Erythroblast (primary cell): ENCODE data around the gene ZC3H7B.

Experiments used
- DNase-seq, 2 experiments: peaks; one replicate each; lab custom pipeline; 2025; lab: John Stamatoyannopoulos, UW
- GATA1 ChIP-seq: IDR thresholded peaks from 2 replicates; pipeline ENCODE4 v1.6.1; 2011; ENCODE audit warnings: low read depth, mild to moderate bottlenecking, control low read depth, low read length, moderate library complexity
- POLR2A ChIP-seq: IDR thresholded peaks from 2 replicates; pipeline ENCODE4 v1.6.1; 2011; ENCODE audit warnings: mild to moderate bottlenecking, low read length

ZC3H7B gene

DNA sequence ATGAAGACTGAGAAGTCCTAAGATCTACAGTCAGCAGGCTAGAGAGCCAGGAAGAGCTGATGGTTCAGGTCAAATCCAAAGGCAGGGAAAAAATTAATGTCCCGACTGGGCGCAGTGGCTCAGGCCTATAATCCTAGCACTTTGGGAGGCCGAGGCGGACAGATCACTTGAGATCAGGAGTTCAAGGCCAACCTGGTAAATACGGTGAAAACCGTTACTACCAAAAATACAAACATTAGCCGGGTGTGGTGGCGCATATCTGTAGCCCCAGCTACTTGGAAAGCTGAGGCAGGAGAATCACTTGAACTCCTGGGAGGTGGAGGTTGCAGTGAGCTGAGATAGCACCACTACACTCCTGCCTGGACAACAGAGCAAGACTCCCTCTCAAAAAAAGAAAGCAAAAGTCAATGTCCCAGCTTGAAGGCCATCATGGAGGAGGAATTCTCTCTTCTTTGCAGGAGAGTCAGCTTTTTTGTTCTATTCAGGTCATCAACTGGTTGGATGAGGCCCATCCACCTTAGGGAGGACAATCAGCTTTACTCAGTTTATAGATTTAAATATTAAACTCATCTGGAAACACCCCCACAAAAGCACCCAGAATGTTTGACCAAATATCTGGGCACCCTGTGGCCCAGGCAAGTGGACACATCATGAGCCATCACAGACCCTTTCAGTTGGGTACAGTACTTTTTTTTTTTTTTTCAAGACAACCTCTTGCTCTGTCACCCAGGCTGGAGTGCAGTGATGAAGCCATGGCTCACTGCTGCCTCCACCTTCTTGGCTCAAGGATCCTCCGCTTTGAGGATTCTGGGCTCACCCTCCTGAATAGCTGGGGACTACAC, 4.3 kb upstream of the ZC3H7B start:
- no peak for DNase-seq
- no peak for TF ChIP-seq POLR2A
- TF ChIP-seq GATA1 = no peak

DNA sequence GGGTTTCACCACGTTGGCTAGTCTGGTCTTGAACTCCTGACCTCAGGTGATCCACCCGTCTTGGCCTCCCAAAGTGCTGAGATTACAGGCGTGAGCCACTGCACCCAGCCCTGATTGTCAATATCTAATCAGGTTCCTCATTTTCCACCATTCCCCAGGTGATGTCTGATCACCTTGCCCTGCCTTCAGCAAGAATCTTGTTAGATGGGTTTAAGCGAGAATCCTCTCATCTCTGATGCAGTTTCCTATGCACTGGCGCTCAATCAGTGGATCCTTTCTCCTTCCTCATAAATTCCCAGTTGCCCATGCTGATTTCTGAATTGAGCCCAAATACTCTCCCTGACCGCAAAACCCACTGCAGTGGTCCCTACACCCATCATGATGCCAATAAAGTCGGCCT, 664 bp upstream of the ZC3H7B start:
- no peak for DNase-seq
- TF ChIP-seq POLR2A (no peak), GATA1 (no peak)

DNA sequence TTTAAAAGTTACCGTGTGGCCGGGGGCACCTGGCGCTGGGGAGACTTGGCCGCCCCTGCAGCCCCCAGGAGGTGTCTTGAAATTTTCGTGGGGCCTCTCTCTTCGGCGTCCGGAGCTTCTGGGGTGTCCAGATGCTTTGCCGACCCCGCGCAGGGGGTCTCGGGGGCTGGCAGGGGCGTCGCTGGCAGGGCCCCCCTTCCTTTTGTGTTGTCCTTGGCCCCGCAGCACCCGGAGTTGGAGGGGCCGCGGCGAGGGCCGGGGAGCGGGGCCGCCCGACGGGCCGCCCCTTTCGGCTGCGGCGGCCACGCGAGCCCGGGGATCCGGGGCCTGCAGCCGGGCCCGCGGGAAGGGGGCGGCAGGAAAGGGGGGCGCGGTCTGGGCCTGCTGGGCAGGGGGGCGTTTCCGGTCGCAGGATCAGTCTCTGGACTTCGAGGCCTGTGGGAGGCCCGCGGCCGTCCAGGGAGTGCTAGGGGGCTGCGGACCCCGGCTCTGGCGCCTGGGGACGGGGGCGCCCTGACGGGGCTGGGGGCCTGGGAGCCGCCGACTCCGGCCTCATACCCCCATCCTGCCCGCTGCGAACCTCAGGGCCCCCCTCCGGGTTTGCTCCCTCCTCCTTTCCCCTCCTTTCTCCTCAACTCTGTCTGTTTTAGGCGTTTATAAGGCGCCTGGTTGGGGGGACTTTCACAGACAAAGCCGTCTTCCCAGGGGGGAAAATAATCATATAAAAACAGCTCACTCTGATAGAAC, 869 bp downstream of the ZC3H7B start:
- TF ChIP-seq POLR2A (no peak), GATA1 (no peak)
- DNase-seq = peak; percentile 45 to 66

DNA sequence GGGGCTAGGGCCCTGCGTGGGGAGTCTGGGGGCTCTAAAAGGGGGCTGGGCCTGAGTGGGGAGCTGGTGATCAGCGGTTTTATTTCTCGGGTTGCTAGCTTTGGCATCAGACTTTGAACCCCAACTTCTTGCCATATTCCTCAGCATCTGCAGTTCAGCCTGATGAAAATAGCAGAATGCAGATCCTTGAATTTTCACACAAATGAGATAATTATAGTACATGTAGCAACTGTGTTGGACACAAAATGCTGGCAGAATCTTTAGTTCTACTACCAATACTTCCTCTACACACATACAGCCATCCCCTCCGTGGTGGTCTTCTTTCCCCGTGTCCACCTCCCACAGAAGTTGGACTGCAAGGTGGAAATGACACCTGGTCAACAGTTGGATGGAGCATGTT, 1.5 kb downstream of the ZC3H7B start:
- DNase-seq = peak in 1 of 2 experiments; percentile 58
- no peak for TF ChIP-seq POLR2A
- no peak for TF ChIP-seq GATA1

DNA sequence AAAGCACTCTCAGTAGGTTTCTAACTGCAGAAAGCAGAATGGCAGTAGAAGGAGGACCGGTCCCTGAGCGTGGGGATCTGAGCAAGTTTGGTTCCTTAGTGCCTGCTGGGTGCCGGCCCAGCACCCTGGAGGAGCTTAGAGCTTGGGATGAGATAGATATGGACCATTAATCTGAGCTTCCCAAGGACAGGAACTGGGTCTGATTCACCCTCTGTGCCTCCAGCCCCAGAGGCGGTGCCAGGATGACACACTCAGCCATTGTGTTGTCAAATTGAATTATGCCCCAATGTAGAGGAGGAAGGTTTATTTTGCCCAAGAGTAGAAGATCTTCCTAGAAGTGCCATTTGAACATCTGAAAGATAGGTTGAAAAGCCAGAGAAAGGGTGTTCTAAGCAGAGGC, 4.3 kb downstream of the ZC3H7B start:
- DNase-seq = no peak
- TF ChIP-seq GATA1 (no peak), POLR2A (no peak)

DNA sequence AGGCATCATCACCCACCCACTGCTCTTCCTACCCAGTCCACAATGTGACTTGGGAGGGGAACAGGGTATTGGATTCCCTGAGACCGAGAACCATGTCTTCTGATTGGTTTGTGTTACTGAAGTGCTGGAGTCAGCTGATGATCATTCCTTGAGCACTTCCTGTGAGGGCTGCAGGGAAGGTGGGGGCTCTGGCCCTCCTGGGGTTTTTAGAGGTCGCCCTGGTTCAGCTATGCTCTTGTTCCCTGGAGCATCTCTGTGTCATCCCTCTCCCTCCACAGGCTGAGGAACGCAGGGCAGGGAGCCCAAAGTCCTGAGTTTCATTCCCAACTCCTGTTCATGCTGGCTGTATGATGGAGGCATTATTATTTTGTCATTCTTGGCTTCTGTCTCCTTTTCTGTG, 6.7 kb downstream of the ZC3H7B start:
- DNase-seq = no peak
- TF ChIP-seq POLR2A = no peak
- no peak for TF ChIP-seq GATA1

DNA sequence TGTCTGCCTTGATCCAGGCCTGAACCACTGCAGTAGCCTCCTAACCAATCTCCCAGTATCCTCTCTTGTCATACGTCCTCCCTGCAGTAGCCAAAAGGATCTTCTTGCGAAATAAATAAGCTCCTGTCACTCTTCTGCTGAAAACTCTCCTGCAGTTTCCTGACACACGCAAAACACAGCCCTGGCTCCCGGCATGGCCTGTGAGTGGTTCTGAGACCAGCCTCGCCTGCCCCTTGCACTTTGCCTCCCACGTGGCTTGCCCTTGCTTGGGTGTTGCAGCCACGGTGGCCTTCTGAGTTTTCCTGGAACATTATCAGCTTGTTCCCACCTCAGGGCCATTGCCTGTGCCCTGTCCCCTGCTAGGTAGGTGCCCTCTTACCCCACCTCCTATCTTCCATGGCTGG, 7.2 kb downstream of the ZC3H7B start:
- no peak for DNase-seq
- TF ChIP-seq POLR2A = no peak
- TF ChIP-seq GATA1 = no peak

DNA sequence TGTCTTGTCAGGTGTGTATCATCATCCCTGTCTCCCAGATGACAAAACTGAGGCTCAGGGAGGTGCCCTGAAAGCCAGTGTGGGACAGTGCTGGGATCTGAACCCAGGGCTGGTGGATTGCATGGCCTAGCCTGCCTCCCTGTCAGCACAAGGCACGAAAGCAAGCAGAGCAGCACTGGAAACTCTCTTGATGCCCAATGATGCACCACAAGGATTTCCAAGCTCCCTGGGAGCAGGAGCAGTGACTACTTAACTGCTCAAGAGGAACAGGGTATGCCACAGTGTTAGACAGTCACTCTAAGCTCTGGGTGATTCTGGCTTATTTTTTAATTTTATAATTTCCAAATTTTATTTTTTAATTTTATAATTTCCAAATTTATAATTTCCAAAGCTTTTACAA, 9.0 kb downstream of the ZC3H7B start:
- TF ChIP-seq GATA1 (no peak), POLR2A (no peak)
- DNase-seq = no peak

DNA sequence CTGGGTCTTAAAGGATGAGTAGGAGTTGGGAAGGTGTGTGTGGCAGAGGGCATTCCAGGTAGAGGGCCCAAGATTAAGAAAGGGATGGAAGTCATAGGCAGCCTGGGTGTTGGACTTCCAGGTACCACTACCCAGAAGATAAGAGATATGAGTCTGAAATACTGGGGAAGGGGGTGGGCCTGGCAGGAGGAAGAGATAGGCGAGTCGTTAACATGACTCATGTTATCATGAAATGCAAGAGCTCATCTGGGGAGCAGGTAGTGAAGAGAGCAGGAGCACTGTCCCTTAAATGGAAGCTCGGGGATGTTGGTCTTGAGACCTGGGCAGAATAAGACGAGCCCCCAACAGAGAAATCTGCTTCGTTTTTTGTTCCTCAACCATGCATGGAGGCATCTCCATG, 10.2 kb downstream of the ZC3H7B start:
- TF ChIP-seq GATA1 = no peak
- TF ChIP-seq POLR2A = no peak
- peak; percentile 40 to 58 for DNase-seq

DNA sequence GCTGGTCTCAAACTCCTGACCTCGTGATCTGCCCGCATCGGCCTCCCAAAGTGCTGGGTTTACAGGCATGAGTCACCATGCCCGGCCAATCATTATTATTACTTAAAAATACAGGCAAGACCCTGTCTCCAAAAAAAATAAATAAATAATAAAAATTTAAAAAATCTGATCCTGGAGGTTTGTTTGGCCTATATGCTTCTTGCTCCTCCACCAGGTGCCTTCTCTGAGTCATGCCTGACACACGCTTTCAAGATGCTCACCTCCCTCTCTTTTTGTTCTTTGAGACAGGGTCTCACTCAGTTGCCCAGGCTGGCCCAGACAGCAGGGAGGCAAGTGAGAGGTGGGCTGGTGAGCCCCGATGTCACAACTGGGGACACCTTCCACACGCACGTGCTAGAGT, 13.5 kb downstream of the ZC3H7B start:
- TF ChIP-seq GATA1 (no peak), POLR2A (no peak)
- DNase-seq = no peak

DNA sequence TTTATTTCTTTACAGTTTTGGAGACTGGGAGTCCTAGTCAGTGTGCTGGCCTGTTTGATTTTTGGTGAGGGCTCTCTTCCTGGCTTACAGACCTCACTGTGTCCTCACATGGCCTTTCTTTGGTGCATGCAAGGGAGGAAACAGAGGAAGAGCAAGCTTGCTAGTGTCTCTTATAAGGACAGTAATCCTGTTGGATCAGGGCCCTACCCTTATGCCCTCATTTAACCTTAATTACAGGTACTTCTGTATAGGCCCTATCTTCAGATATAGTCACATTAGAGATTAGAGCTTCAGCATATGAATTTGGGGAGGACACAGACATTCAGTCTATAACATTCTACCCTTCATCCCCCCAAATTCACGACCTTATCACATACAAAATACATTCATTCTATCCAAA, 14.3 kb downstream of the ZC3H7B start:
- no peak for DNase-seq

DNA sequence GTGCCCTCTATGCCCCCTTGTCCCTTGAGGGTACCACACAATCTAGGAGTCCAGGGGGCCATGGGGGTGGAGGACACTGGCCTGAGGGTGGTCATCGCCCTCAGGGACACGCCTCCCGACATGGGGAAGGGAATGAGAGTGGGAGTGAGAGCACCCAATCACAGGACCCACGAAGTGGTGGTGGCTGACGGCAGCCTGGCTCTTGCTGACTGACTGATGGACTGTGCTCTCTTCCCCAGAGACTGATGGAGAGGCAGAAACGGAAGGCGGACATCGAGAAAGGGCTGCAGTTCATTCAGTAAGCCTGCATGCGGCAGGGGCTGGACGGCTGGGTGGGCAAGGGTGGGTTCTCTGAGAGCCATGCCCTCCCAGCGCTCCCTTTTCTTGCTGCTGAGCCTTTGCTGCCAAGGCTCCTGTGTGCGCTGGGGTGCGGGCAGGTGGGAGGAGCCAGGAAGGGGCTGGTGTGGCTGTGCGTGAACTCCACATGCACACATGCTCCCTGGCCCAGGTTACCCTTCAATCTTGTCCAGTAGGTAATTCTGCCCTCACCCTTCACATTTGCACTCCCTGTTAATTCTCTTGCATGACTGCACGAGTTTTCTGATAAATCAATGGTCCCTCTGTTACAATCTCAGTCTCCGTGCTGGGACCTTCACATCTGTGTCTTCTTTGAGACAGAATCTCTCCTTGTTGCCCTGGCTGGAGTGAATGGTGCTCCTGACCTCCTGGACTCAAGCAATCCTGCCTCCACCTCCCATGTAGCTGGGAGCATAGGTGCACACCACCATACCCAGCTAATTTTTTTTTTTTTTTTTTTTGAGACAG, 19.3 kb downstream of the ZC3H7B start:
- TF ChIP-seq POLR2A (no peak), GATA1 (no peak)
- no peak for DNase-seq

More for the DNA sequence above, 14.3 kb downstream of the ZC3H7B start:
- TF ChIP-seq POLR2A (no peak), GATA1 (no peak)

DNA sequence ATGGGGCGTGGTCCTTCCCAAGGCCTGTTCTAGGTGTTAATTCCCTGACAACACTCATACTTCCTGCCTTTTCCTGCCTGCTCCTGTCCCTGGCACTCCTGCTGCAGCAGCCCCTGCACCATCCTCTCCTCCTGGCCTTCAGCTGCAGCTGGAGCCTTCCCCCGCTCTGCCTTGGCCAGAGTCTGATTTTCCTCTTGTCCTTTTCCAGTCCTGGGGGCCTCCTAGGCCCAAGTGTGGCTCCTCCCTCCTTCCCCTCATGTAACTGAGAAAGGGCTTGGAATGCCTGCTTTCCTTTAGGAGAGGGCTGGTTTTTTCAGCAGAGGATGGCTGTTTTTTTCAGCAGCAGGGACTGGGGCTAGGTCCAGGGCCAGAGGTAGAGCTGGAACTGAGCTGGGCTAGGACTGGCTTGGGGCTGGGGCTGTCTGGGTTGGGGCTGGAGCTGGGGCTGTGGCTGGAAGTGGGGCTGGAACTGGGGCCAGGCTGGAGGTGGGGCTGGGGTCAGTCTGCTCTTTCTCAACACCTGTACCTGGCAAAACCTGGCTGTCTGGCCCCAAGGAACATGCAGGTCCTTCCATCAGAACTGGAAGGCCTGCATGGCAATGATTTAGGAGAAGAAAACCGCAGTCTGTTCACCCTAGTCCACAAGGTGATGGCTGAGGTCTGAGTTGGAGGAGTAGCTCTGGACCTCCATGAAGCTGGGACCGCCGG, 23.6 kb downstream of the ZC3H7B start:
- no peak for DNase-seq
- TF ChIP-seq GATA1 = no peak
- no peak for TF ChIP-seq POLR2A

DNA sequence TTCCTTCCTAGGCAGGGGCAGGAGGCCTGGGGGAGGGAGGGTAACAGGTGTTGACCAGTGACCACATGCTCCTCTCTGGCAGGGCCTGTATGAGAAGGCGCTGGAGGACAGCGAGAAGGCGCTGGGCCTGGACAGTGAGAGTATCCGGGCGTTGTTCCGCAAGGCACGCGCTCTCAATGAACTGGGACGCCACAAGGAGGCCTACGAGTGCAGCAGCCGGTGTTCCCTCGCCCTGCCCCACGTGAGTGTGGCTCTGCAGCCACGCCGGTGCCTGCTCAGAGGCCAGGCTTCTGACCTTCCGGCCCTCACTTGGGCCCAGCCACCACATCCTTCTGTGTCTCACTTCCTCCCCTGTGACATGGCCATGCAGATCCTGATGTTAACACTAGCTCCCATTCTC, 25.8 kb downstream of the ZC3H7B start:
- no peak for DNase-seq
- TF ChIP-seq GATA1 = no peak
- TF ChIP-seq POLR2A = no peak
